GM12891 (cell line): ENCODE measurements around the gene PRKCA.

Experiments
- POLR2A ChIP-seq: IDR thresholded peaks from 2 replicates; pipeline ENCODE4 v1.6.1; 2011; ENCODE audit warnings: low read depth, low read length, control low read depth
- POLR2AphosphoS5 ChIP-seq: IDR thresholded peaks from 2 replicates; pipeline ENCODE4 v1.6.1; 2011; ENCODE audit warnings: low read depth, low read length, control low read depth
- SPI1 ChIP-seq: IDR thresholded peaks from 2 replicates; pipeline ENCODE4 v1.6.1; 2011; ENCODE audit warnings: low read depth, low read length, control low read depth
- TAF1 ChIP-seq: IDR thresholded peaks from 2 replicates; pipeline ENCODE4 v1.6.1; 2011; ENCODE audit warnings: low read depth, low read length, control low read depth

GRCh38 chr17:66322764-66323163 lies 20.4 kb downstream of the PRKCA start:
- TF ChIP-seq POLR2A (no peak), TAF1 (no peak), POLR2AphosphoS5 (no peak), SPI1 (no peak)
